Fibroblast of lung (primary cell): Measurements from ENCODE around the gene CCDC18. TPM values are rescaled to one million over a fixed set of nuclear protein-coding genes. Genes with fewer than 3 reads are reported as not detected.

Experiments
- DNase-seq, 2 donors: peaks; one replicate each; pipeline versions ENCODE4 v3.0.0 to v3.0.0-alpha.2; 2010; ENCODE audit warnings: low read depth in 2 of 2
- H2AFZ ChIP-seq: 2 replicates; pipeline ENCODE4 v1.5.1; 2012; ENCODE audit warnings: low read length, control low read depth, inconsistent platforms
- H3K27ac ChIP-seq: 2 replicates; pipeline ENCODE4 v1.5.1; 2011; ENCODE audit warnings: low read length, control low read depth; ENCODE audit not compliant: insufficient read depth
- H3K27me3 ChIP-seq: 2 replicates; pipeline ENCODE4 v1.5.1; 2011; ENCODE audit warnings: mild to moderate bottlenecking, low read length; ENCODE audit not compliant: control insufficient read depth, insufficient read depth
- H3K36me3 ChIP-seq: 2 replicates; pipeline ENCODE4 v1.5.1; 2011; ENCODE audit warnings: low read length; ENCODE audit not compliant: control insufficient read depth, insufficient read depth
- H3K4me1 ChIP-seq: 2 replicates; pipeline ENCODE4 v1.5.1; 2011; ENCODE audit warnings: low read length; ENCODE audit not compliant: control insufficient read depth, insufficient read depth; ENCODE audit errors: extremely low read depth
- H3K4me2 ChIP-seq: 2 replicates; pipeline ENCODE4 v1.5.1; 2011; ENCODE audit warnings: low read length, control low read depth; ENCODE audit not compliant: insufficient read depth; ENCODE audit errors: extremely low read depth
- H3K4me3 ChIP-seq, 4 experiments: fragments of 200-600 bp in 1 of 4; sonication (generic) in 1 of 4; replicated peaks in 1 of 4; 2 replicates each; pipeline ENCODE4 v1.5.1; 2011 to 2016; ENCODE audit warnings: low read length in 4 of 4, low read depth in 3 of 4, mild to moderate bottlenecking in 3 of 4, control low read depth in 2 of 4, inconsistent platforms in 1 of 4, mixed read lengths in 1 of 4; ENCODE audit not compliant: insufficient read depth in 1 of 4; ENCODE audit errors: control extremely low read depth in 1 of 4
- H3K79me2 ChIP-seq: 2 replicates; pipeline ENCODE4 v1.5.1; 2012; ENCODE audit warnings: mild to moderate bottlenecking, low read length, inconsistent platforms; ENCODE audit not compliant: control insufficient read depth, insufficient read depth
- H3K9ac ChIP-seq: 2 replicates; pipeline ENCODE4 v1.5.1; 2011; ENCODE audit warnings: mild to moderate bottlenecking, low read length, control low read depth; ENCODE audit not compliant: insufficient read depth
- H3K9me3 ChIP-seq: 2 replicates; pipeline ENCODE4 v1.5.1; 2012; ENCODE audit warnings: low read depth, low read length; ENCODE audit not compliant: control insufficient read depth, insufficient read depth
- H4K20me1 ChIP-seq: 2 replicates; pipeline ENCODE4 v1.5.1; 2011; ENCODE audit warnings: low read length; ENCODE audit not compliant: control insufficient read depth, insufficient read depth; ENCODE audit errors: extremely low read depth
- EZH2 ChIP-seq: IDR thresholded peaks from 2 replicates; pipeline ENCODE4 v1.5.1; 2012; ENCODE audit warnings: low read length, control low read depth, mild to moderate bottlenecking; ENCODE audit errors: missing control alignments
- polyA plus RNA-seq, 2 donors: library from polyadenylated mRNA; depleted of rRNA in 1 of 2; stranded (reverse) in 1 of 2; unstranded in 1 of 2; fragments of >200 nt; gene quantifications; 2 replicates each; pipeline ENCODE4 v1.2.1, GENCODE V29; 2011 to 2012; ENCODE audit warnings: missing spikeins in 1 of 2
- total RNA-seq: library from RNA; depleted of rRNA; stranded (reverse); fragments of >200 nt; gene quantifications from 2 replicates; pipeline ENCODE4 v1.2.1, GENCODE V29; 2014
- TF ChIP-seq, protein P1 (sequence below), 2 donors: IDR thresholded peaks in 1 of 2; conservative IDR thresholded peaks in 1 of 2; 1 replicate in 1 of 2; 2 replicates in 1 of 2; pipeline ENCODE4 v1.5.1; 2011 to 2012; ENCODE audit warnings: low read length in 2 of 2, control low read depth in 1 of 2, inconsistent platforms in 1 of 2, low read depth in 1 of 2, mild to moderate bottlenecking in 1 of 2

CCDC18 gene
- total and polyA plus RNA-seq, 2 donors (not counting 1 experiment from before 2014, with no cell fraction given) = 3.1 to 15.4 TPM

- Histone ChIP-seq H4K20me1 (no peaks in the 10 kb centered on the region), H3K4me3 (no peak overlapping the region), H2AFZ (no peak overlapping the region), H3K27me3 (no peaks in the 10 kb centered on the region), H3K9ac (no peak overlapping the region), H3K4me2 (no peak overlapping the region), H3K79me2 (no peaks in the 10 kb centered on the region), H3K27ac (no peak overlapping the region), H3K9me3 (no peaks in the 10 kb centered on the region), H3K4me1 (no peaks in the 10 kb centered on the region), H3K36me3 (peaks cover 2% of the 10 kb centered on the region)
- TF ChIP-seq EZH2 = no peak
- TF ChIP-seq, protein P1, sequence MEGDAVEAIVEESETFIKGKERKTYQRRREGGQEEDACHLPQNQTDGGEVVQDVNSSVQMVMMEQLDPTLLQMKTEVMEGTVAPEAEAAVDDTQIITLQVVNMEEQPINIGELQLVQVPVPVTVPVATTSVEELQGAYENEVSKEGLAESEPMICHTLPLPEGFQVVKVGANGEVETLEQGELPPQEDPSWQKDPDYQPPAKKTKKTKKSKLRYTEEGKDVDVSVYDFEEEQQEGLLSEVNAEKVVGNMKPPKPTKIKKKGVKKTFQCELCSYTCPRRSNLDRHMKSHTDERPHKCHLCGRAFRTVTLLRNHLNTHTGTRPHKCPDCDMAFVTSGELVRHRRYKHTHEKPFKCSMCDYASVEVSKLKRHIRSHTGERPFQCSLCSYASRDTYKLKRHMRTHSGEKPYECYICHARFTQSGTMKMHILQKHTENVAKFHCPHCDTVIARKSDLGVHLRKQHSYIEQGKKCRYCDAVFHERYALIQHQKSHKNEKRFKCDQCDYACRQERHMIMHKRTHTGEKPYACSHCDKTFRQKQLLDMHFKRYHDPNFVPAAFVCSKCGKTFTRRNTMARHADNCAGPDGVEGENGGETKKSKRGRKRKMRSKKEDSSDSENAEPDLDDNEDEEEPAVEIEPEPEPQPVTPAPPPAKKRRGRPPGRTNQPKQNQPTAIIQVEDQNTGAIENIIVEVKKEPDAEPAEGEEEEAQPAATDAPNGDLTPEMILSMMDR (conservative IDR thresholded peaks at IDR 0.05 in 1 of 2, IDR thresholded peaks at IDR 0.05 in 1 of 2; ENCODE audit: low read depth in 1 of 2, low read length in 2 of 2) = no peak
- no peak for DNase-seq
These were observed 64.0 kb downstream of the CCDC18 start for GRCh38 chr1:93244298-93245069.

DNA sequence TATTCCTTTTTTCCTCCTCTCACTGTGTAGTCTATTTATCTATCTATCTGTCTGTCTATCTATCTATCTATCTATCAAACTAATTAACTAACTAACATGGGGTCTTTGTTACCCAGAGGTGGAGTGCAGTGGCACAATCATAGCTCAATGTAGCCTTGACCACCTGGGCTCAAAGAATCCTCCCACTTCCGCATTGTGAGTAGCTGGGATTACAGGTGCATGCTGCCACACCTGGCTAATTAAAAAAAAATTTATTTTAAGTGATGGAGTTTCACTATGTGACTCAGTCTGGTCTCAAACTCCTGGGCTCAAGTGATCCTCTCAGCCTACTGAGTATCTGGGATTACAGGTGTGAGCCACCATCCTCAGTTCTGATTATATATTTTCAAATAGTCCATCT lies 71.4 kb downstream of the CCDC18 start:
- Histone ChIP-seq H3K27ac (no peak overlapping the region), H3K79me2 (no peaks in the 10 kb centered on the region), H3K9me3 (no peaks in the 10 kb centered on the region), H3K9ac (no peak overlapping the region), H3K4me3 (no peak overlapping the region), H2AFZ (no peak overlapping the region), H3K4me2 (no peak overlapping the region), H3K27me3 (no peaks in the 10 kb centered on the region), H4K20me1 (no peaks in the 10 kb centered on the region), H3K36me3 (no peaks in the 10 kb centered on the region), H3K4me1 (peaks cover 2% of the 10 kb centered on the region)
- DNase-seq = no peak
- TF ChIP-seq EZH2 = no peak
- TF ChIP-seq, protein P1 (conservative IDR thresholded peaks at IDR 0.05 in 1 of 2, IDR thresholded peaks at IDR 0.05 in 1 of 2; ENCODE audit: low read depth in 1 of 2, low read length in 2 of 2) = no peak

- Histone ChIP-seq H2AFZ (no peak overlapping the region), H3K9ac (no peak overlapping the region), H3K79me2 (no peaks in the 10 kb centered on the region), H4K20me1 (no peaks in the 10 kb centered on the region), H3K27me3 (no peaks in the 10 kb centered on the region), H3K36me3 (no peaks in the 10 kb centered on the region), H3K4me1 (peaks cover 2% of the 10 kb centered on the region), H3K9me3 (no peaks in the 10 kb centered on the region), H3K27ac (no peak overlapping the region), H3K4me3 (no peak overlapping the region), H3K4me2 (no peak overlapping the region)
- no peak for DNase-seq
- no peak for TF ChIP-seq EZH2
- TF ChIP-seq, protein P1 (conservative IDR thresholded peaks at IDR 0.05 in 1 of 2, IDR thresholded peaks at IDR 0.05 in 1 of 2; ENCODE audit: low read depth in 1 of 2, low read length in 2 of 2) = no peak
These were observed 72.1 kb downstream of the CCDC18 start for GRCh38 chr1:93252598-93252997.
